ENCODE results near the gene EDEM1.

DNA sequence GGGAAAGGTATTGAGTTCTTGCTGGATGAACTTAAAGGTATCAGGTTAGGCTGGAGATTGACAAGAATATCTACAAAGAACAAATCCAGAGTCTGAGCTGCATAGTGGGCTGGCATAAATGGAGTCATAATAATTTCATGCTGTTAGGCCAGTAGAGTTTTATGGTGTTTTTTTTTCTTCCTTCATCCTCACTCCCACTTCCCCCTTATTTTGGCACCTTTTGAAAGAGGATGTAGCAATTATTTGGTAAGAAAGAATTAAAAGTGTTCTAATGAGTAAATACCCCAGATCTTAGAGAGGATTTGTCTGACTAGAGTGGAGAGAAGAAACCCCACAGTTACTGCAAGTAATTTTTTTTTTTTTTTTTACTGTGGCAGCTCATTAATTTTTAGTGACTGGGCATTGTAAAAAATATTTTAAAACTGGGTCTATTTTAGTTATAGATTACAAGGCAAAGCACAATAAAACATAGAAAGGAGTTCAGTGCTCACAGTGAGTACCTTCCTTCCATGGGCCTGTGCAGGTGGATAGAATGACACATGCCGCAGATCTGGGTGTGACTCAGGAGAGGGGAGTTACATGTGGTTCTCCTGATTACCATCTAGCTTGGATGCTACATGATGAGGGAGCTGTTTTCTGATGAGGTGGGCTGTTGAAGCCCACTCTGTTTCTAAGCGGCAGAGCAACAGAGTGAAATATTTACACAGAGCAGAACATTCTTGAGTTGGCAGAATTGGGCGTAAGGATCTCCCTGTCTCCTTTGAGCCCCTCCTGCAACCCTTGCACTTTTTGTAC lies 5.3 kb downstream of the EDEM1 start:
- TF ChIP-seq ZNF274 (IDR thresholded peaks at IDR 0.05; ENCODE audit: low read depth, low read length) (no peak), SUZ12 (IDR thresholded peaks at IDR 0.05; ENCODE audit: extremely low read depth, insufficient read depth, insufficient read length) (no peak), YY1 (IDR thresholded peaks at IDR 0.05; ENCODE audit: insufficient read depth, insufficient read length) (no peak)
